Uterus (tissue), 4 donors: ENCODE measurements around the gene ANGPT4. TPM values are rescaled to one million over a fixed set of nuclear protein-coding genes. Genes with fewer than 3 reads are reported as not detected.

Experiments used
- DNase-seq, 2 donors: peaks; one replicate each; pipeline ENCODE4 v3.0.0-alpha.2; 2019 to 2020
- H3K27ac ChIP-seq, 2 donors: fragments of 200-600 bp; sonication (generic); 1 replicate in 1 of 2; 2 replicates in 1 of 2; pipeline ENCODE4 v1.5.1; 2016 to 2018
- H3K27me3 ChIP-seq, 2 donors: fragments of 200-600 bp; sonication (generic); one replicate each; pipeline ENCODE4 v1.5.1; 2018 to 2019; ENCODE audit warnings: control low read depth in 1 of 2
- H3K36me3 ChIP-seq, 2 donors: fragments of 200-600 bp; sonication (generic); one replicate each; pipeline ENCODE4 v1.5.1; 2019; ENCODE audit warnings: control low read depth in 1 of 2
- H3K4me1 ChIP-seq, 2 donors: fragments of 200-600 bp; sonication (generic); one replicate each; pipeline ENCODE4 v1.5.1; 2018 to 2019; ENCODE audit warnings: control low read depth in 1 of 2
- H3K4me3 ChIP-seq, 2 donors: fragments of 200-600 bp; sonication (generic); 1 replicate in 1 of 2; 2 replicates in 1 of 2; pipeline ENCODE4 v1.5.1; 2018 to 2019; ENCODE audit warnings: mild to moderate bottlenecking in 1 of 2
- H3K9me3 ChIP-seq, 2 donors: fragments of 200-600 bp; sonication (generic); one replicate each; pipeline ENCODE4 v1.5.1; 2019; ENCODE audit warnings: control low read depth in 1 of 2
- POLR2A ChIP-seq, 2 donors: fragments of 450-650 bp; IDR thresholded peaks; one replicate each; pipeline ENCODE4 v1.6.1; 2016; ENCODE audit warnings: antibody characterized with exemption in 2 of 2, mild to moderate bottlenecking in 1 of 2, moderate library complexity in 1 of 2
- intact Hi-C: fragments of 100-400 bp; cut with DNase I; formaldehyde crosslinking; loops from one replicate; pipeline ENCODE4 v1.15.1; 2023; ENCODE audit warnings: low total_unique reads
- total RNA-seq, 4 donors: library from RNA; depleted of rRNA in 3 of 4; stranded (reverse); fragments of >200 nt in 3 of 4; gene quantifications; one replicate each; pipeline versions ENCODE4 v1.1.0 to v1.2.4, GENCODE V29; 2014 to 2023
- TF ChIP-seq, protein P1 (sequence below), 4 experiments: fragments of 200-600 bp in 2 of 4; fragments of 450-650 bp in 2 of 4; sonication (generic) in 2 of 4; IDR thresholded peaks; one replicate each; pipeline ENCODE4 v1.5.1; 2016 to 2019; ENCODE audit warnings: antibody characterized with exemption in 4 of 4, mild to moderate bottlenecking in 2 of 4, moderate library complexity in 1 of 4
- donor health status: DM: yes; HTN: yes; CAD: no.

ANGPT4 gene
- total RNA-seq, 4 donors from 2014 or later = 0.55 to 8.8 (median 3.8) TPM

DNA sequence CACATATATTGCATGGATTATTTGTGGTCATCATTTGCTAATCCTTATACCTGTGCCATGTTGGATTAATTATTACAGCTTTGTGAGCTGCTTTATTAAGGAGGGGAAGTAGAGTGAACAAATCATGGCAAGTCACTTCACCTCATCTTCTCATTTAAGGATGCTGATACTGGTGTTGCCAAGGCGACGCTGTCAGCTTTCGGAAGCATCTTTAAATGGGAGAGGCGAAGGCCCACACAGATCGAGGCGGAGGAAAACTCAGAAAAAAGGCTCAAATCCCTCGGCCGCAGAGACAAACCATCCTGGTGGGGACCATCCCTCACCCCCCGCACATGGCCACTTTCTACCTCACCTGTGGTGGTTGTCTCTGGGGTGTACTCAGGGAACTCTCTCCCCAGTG, 47.9 kb downstream of the ANGPT4 start:
- intact Hi-C loops = no loop called here
- Histone ChIP-seq H3K27me3 (no peaks in the 10 kb centered on the region), H3K4me3 (no peak overlapping the region), H3K4me1 (no peaks in the 10 kb centered on the region), H3K27ac (no peak overlapping the region), H3K36me3 (no peaks in the 10 kb centered on the region), H3K9me3 (no peaks in the 10 kb centered on the region)
- no peak for DNase-seq
- TF ChIP-seq, protein P1, sequence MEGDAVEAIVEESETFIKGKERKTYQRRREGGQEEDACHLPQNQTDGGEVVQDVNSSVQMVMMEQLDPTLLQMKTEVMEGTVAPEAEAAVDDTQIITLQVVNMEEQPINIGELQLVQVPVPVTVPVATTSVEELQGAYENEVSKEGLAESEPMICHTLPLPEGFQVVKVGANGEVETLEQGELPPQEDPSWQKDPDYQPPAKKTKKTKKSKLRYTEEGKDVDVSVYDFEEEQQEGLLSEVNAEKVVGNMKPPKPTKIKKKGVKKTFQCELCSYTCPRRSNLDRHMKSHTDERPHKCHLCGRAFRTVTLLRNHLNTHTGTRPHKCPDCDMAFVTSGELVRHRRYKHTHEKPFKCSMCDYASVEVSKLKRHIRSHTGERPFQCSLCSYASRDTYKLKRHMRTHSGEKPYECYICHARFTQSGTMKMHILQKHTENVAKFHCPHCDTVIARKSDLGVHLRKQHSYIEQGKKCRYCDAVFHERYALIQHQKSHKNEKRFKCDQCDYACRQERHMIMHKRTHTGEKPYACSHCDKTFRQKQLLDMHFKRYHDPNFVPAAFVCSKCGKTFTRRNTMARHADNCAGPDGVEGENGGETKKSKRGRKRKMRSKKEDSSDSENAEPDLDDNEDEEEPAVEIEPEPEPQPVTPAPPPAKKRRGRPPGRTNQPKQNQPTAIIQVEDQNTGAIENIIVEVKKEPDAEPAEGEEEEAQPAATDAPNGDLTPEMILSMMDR (IDR thresholded peaks at IDR 0.05) = no peak
- no peak for TF ChIP-seq POLR2A (IDR thresholded peaks at IDR 0.05)

DNA sequence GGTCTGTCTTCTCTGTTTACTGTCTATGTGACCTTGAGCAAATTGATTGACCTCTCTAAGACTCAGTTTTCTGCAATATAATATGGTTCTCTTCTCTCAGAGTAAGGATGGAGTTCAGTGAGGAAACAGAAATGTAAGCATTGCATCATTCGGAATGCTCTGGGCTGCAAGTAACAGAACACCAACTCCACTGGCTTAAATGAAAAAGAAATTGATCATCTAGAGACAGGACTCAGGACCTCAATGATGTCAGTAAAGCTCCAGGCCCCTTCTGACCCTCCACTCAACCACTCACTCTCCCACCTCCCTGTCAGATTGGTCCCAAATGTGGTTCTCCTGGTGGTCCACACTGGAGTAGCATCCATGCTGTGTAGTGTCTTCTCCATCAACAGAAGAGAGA, 50.7 kb downstream of the ANGPT4 start:
- Histone ChIP-seq H3K27me3 (no peaks in the 10 kb centered on the region), H3K27ac (no peak overlapping the region), H3K9me3 (no peaks in the 10 kb centered on the region), H3K4me1 (no peaks in the 10 kb centered on the region), H3K36me3 (no peaks in the 10 kb centered on the region), H3K4me3 (no peak overlapping the region)
- TF ChIP-seq, protein P1 (IDR thresholded peaks at IDR 0.05) = no peak
- TF ChIP-seq POLR2A (IDR thresholded peaks at IDR 0.05) = no peak
- intact Hi-C loops = no loop called here
- no peak for DNase-seq

DNA sequence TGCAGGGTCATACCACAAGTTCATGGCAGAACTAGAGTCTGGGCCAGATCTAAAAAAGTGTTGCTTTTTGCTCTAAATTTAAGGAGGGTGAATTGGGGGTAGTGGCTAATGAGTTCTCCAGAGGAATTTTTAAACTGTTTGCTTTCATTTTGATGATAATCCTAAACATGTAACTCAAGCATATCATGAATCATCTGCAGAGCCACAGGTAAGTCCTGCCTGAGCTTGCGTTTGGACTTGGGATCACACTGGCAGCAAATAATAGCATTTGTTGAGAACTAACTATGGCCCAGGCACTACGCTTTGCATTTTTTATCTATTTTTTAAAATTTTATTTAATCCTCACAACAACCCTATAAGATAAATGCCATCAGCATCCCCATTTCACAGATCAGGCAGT, 55.2 kb downstream of the ANGPT4 start:
- no peaks in the 10 kb centered on the region for H3K9me3 ChIP-seq
- no peak overlapping the region for H3K4me3 ChIP-seq
- H3K4me1 ChIP-seq = no peaks in the 10 kb centered on the region
- no peaks in the 10 kb centered on the region for H3K36me3 ChIP-seq
- no peaks in the 10 kb centered on the region for H3K27me3 ChIP-seq
- intact Hi-C loops = no loop called here
- no peak for DNase-seq
- TF ChIP-seq, protein P1 (IDR thresholded peaks at IDR 0.05) = no peak
- TF ChIP-seq POLR2A (IDR thresholded peaks at IDR 0.05) = no peak
- H3K27ac ChIP-seq = no peak overlapping the region

DNA sequence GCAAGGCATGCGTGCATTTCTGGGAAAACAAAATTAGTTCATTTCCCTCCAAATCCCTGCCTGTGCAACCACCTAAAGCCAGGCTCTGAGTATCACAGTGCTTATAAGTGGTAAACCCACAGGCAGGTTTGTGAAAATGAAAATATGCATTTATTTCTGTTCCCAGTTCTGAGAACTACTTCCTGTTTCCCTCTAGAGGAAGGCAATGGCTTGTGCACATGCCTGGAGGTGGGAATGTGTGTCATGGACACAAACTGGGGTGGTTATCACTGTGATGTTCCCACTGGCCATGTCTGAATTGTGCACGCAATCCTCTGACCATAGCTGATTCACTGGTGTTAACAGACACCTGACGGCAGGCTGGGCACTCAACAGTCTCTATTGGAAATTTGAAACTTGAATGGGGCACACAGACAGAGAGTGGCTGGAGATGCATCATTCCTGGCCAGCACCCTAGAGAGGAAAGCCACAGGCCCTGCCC, 56.3 kb downstream of the ANGPT4 start:
- no peaks in the 10 kb centered on the region for H3K9me3 ChIP-seq
- H3K4me1 ChIP-seq = no peaks in the 10 kb centered on the region
- H3K27me3 ChIP-seq = no peaks in the 10 kb centered on the region
- no peaks in the 10 kb centered on the region for H3K36me3 ChIP-seq
- no peak overlapping the region for H3K27ac ChIP-seq
- H3K4me3 ChIP-seq = no peak overlapping the region
- no peak for DNase-seq
- intact Hi-C loops = no loop called here
- TF ChIP-seq, protein P1 (IDR thresholded peaks at IDR 0.05) = no peak
- TF ChIP-seq POLR2A (IDR thresholded peaks at IDR 0.05) = no peak

GRCh38 chr20:858011-858410, 58.1 kb downstream of the ANGPT4 start:
- H3K4me1 ChIP-seq = no peaks in the 10 kb centered on the region
- DNase-seq = no peak
- no peak overlapping the region for H3K4me3 ChIP-seq
- H3K27ac ChIP-seq = no peak overlapping the region
- H3K36me3 ChIP-seq = no peaks in the 10 kb centered on the region
- no peaks in the 10 kb centered on the region for H3K9me3 ChIP-seq
- intact Hi-C loops = no loop called here
- TF ChIP-seq, protein P1 (IDR thresholded peaks at IDR 0.05) = no peak
- no peak for TF ChIP-seq POLR2A (IDR thresholded peaks at IDR 0.05)
- no peaks in the 10 kb centered on the region for H3K27me3 ChIP-seq
